GM10266 (cell line): ENCODE data around the gene ADGRA3.

Experiments
- DNase-seq: peaks from one replicate; pipeline ENCODE4 v3.0.0; 2012; ENCODE audit errors: extremely low spot score
- TF ChIP-seq, protein P1 (sequence below): IDR thresholded peaks from 2 replicates; pipeline ENCODE4 v1.5.1; 2012; ENCODE audit warnings: mild to moderate bottlenecking, low read depth; ENCODE audit not compliant: control insufficient read depth, insufficient read depth; ENCODE audit errors: missing control alignments

The ADGRA3 gene

DNA sequence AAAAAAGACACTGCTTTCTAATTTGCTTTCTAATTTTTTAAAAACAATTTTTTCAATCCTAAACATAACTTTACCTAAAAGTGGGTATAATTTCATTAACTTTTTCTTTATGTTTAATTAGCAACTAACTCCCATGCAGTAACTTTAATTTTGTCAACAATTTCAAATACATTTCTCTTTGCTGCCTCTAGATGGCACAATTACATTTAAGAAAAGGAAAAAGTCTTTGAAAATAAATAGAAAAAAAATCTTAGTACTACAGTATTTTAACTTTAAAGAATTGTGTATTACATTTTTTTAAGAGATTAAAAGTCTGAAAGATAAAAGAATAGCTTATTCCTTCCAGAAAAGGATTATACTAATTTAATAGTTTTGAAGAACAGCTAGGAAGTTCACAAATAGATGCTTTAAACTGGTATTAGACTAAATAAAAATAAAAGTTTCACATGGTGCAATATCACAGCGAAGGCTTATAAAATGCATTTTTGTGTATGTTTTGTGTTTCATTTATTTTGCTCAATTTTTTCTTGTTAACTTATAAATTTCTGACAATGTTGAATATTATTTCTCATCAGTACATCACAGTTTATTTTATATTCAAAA is 105.1 kb downstream of the ADGRA3 start:
- DNase-seq = no peak
- TF ChIP-seq, protein P1, sequence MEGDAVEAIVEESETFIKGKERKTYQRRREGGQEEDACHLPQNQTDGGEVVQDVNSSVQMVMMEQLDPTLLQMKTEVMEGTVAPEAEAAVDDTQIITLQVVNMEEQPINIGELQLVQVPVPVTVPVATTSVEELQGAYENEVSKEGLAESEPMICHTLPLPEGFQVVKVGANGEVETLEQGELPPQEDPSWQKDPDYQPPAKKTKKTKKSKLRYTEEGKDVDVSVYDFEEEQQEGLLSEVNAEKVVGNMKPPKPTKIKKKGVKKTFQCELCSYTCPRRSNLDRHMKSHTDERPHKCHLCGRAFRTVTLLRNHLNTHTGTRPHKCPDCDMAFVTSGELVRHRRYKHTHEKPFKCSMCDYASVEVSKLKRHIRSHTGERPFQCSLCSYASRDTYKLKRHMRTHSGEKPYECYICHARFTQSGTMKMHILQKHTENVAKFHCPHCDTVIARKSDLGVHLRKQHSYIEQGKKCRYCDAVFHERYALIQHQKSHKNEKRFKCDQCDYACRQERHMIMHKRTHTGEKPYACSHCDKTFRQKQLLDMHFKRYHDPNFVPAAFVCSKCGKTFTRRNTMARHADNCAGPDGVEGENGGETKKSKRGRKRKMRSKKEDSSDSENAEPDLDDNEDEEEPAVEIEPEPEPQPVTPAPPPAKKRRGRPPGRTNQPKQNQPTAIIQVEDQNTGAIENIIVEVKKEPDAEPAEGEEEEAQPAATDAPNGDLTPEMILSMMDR = peak; percentile 46

DNA sequence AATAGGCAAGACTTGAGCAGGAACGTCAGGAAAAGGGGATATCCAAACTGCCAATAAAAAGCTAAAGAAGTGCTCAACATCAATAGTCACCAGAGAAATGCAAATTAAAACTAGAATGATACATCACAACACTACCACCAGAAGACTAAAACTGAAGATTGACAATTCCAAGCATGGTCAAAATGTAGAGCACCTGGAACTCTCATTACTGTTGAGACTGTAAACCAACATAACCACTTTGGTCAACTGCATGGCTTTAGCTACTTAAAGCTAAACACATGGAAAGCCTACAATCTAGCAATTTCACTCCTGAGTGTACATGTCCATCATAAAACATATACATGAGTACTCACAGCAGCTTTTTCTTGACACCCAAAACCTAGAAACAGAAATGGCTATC is 107.4 kb downstream of the ADGRA3 start:
- TF ChIP-seq, protein P1 = no peak
- DNase-seq = no peak

DNA sequence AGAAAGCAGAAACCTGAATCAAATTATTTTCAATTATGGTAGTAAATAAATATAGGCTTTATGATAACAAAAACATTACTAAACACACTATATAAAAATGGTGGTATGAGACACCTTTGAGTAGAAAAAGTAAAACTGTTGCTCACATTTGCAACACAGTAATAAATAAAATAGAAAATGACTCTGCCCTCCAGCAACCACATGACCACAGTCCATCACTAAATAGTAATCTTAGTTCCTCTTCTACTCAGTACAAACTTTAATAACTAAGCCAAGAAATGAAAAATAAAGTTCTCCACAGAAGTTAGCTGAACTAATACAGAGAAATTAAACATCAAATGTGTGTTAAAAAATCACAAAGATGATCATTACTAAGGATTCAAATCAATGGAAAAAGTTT is 108.5 kb downstream of the ADGRA3 start:
- TF ChIP-seq, protein P1 = no peak
- no peak for DNase-seq

DNA sequence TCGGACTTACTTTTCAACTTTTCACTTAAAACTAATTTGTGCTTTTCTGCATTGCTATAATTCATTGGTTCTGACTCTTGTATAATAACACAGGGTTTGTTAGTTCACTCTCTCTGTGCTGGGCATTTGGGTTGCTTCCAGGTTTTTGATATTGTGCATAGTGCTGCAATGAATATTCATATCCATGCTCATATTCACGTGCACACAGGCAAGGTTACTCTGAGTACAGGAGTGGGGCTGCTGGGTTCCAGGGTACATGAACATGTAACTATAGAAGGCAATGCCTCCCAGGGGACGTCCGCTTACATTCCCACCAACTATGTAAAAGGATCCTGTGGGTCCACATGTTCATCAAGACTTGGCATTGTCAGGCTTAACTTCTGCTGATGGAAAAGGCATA is 117.2 kb downstream of the ADGRA3 start:
- no peak for DNase-seq
- TF ChIP-seq, protein P1 = no peak

DNA sequence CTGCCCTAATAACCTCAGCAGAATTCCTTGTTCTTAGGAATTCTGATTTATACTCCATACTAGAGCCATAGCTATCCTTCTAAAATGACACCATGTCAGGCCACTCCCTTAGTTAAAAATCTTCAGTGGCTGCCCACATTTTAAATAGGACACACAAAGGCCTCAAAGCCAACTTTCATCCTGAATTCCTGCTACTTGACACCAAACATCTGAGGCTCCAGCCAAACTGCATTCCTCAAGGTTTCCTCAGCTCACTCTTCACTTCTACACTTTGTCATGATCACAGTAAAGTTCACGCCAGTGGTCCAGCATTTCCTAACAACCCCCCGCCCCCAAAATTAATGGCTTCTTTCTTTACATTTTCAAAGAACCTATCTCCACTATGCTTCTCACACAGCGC is 124.3 kb downstream of the ADGRA3 start:
- TF ChIP-seq, protein P1 = no peak
- DNase-seq = no peak

DNA sequence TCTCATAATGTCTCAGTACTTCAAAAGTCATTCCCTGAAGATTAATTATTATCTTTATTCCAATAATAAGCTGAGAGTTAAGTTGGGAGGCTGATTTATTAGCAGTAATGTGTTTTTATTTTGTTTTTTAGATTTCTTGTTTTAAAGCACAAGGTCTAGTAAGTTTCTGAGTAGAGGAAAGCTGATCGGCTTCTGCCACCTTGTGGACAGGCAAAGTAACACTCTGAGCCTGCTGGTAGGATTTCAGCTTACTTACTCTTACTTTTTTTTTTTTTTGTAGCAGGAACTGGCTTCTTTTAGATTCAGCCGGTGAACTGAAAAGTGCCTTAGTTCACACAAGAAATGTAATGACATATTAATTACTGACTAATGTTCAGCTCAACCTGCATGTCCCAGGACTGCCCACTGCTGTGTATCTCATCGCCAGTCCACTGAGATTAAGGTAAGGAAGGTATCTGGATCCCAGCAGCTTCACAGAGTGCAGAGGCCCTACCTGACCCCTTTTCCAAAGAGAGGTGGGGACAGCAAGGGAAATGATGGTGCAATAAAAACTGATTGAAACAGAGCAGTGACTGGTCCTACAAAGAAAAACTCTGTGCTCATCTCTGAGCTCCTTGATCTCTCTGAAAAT is 126.5 kb downstream of the ADGRA3 start:
- DNase-seq = peak; percentile 32

DNA sequence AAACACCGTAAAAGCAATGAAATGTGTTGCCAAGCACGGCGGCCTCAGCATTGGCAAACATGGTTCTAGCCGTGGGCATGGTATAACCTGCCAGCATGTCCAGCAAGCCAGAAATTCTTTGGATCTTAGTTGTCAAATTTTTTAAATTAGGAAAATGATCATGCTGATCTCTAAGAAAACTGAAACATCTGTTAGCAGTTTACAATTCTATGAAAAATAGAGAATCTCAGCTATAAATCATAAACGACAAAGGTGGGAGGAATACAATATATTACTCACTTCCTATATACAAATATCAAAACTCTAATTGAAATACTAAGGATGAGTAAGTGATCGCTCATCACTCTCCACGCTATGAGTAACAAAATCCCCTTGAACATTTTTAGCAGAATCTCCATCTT is 130.3 kb downstream of the ADGRA3 start:
- TF ChIP-seq, protein P1 = no peak
- no peak for DNase-seq

More for the DNA sequence above, 126.5 kb downstream of the ADGRA3 start:
- TF ChIP-seq, protein P1 = peak; percentile 71
